Hepatocyte (in vitro differentiated cells): Measurements from ENCODE around the gene HNRNPA3. TPM values are rescaled to one million over a fixed set of nuclear protein-coding genes. Genes with fewer than 3 reads are reported as not detected.

Experiments used
- DNase-seq: peaks from one replicate; pipeline ENCODE4 v3.0.0-alpha.2; 2016; ENCODE audit warnings: low spot score
- H2AFZ ChIP-seq: fragments of 200-600 bp; sonication (generic); 2 replicates; pipeline ENCODE4 v1.6.0; 2016; ENCODE audit warnings: antibody characterized with exemption, mild to moderate bottlenecking
- H3K27ac ChIP-seq: fragments of 200-600 bp; sonication (generic); 2 replicates; pipeline ENCODE4 v1.5.1; 2016; ENCODE audit warnings: mild to moderate bottlenecking
- H3K27me3 ChIP-seq: fragments of 200-600 bp; sonication (generic); 2 replicates; pipeline ENCODE4 v1.6.1; 2016
- H3K36me3 ChIP-seq: fragments of 200-600 bp; sonication (generic); replicated peaks from 2 replicates; pipeline ENCODE4 v1.5.1; 2016; ENCODE audit warnings: low read depth; ENCODE audit not compliant: insufficient read depth
- H3K4me1 ChIP-seq: fragments of 200-600 bp; sonication (generic); 2 replicates; pipeline ENCODE4 v1.5.1; 2016; ENCODE audit warnings: mild to moderate bottlenecking, moderate library complexity; ENCODE audit not compliant: insufficient read depth
- H3K4me2 ChIP-seq: fragments of 200-600 bp; sonication (generic); 2 replicates; pipeline ENCODE4 v1.6.0; 2016
- H3K4me3 ChIP-seq: fragments of 200-600 bp; sonication (generic); 2 replicates; pipeline ENCODE4 v1.5.1; 2016; ENCODE audit warnings: mild to moderate bottlenecking
- H3K79me2 ChIP-seq: fragments of 200-600 bp; sonication (generic); 2 replicates; pipeline ENCODE4 v1.6.0; 2017; ENCODE audit warnings: mild to moderate bottlenecking
- H3K9me2 ChIP-seq: fragments of 200-600 bp; sonication (generic); replicated peaks from 2 replicates; pipeline ENCODE4 v1.6.0; 2017; ENCODE audit warnings: mild to moderate bottlenecking; ENCODE audit not compliant: insufficient read depth
- H3K9me3 ChIP-seq: fragments of 200-600 bp; sonication (generic); 2 replicates; pipeline ENCODE4 v1.5.1; 2016; ENCODE audit warnings: low read depth, mild to moderate bottlenecking
- H4K20me1 ChIP-seq: fragments of 200-600 bp; sonication (generic); 2 replicates; pipeline ENCODE4 v1.6.0; 2016; ENCODE audit warnings: mild to moderate bottlenecking; ENCODE audit not compliant: insufficient read depth, poor library complexity, severe bottlenecking
- CTCF ChIP-seq: fragments of 200-600 bp; sonication (generic); IDR thresholded peaks from 2 replicates; pipeline ENCODE4 v1.5.1; 2016; ENCODE audit warnings: antibody characterized with exemption, mild to moderate bottlenecking; ENCODE audit not compliant: poor library complexity
- EZH2 ChIP-seq: fragments of 200-600 bp; sonication (generic); IDR thresholded peaks from 2 replicates; pipeline ENCODE4 v1.6.1; 2016; ENCODE audit warnings: antibody characterized with exemption, mild to moderate bottlenecking, borderline replicate concordance
- EZH2phosphoT487 ChIP-seq: fragments of 200-600 bp; sonication (generic); IDR thresholded peaks from one replicate; pipeline ENCODE4 v1.6.1; 2018; ENCODE audit warnings: antibody characterized with exemption, mild to moderate bottlenecking, low read depth, moderate library complexity; ENCODE audit not compliant: unreplicated experiment, severe bottlenecking
- WGBS: methylation state at CpG from one replicate; pipeline ENCODE4 v1.1.6; 2016; ENCODE audit warnings: low lambda C conversion rate; ENCODE audit errors: missing lambda C conversion rate; 5-methylcytosine and 5-hydroxymethylcytosine counted together
- polyA plus RNA-seq: library from polyadenylated mRNA; unstranded; fragments of >200 nt; fragmentation: Nextera tagmentation; extraction: Ambion mirVana; gene quantifications from 2 replicates; pipeline ENCODE4 v1.2.1, GENCODE V29; 2016
- total RNA-seq: library from RNA; depleted of rRNA; stranded (reverse); fragments of >200 nt; gene quantifications from 2 replicates; pipeline ENCODE4 v1.2.3, GENCODE V29; 2014

Gene HNRNPA3
- total and polyA plus RNA-seq, 2 experiments from 2014 or later, result 56.1 to 59.5 TPM

GRCh38 chr2:177204417-177204816 is 8.2 kb upstream of the HNRNPA3 start:
- Histone ChIP-seq H3K4me2 (no peak overlapping the region), H3K36me3 (no peaks in the 10 kb centered on the region)
- 60% methylated on average over 3 of the region's 3 CpGs for WGBS

GRCh38 chr2:177207101-177207500 is 5.5 kb upstream of the HNRNPA3 start:
- TF ChIP-seq CTCF (no peak), EZH2phosphoT487 (no peak), EZH2 (no peak)
- Histone ChIP-seq H3K27me3 (no peaks in the 10 kb centered on the region), H3K36me3 (no peaks in the 10 kb centered on the region), H4K20me1 (no peaks in the 10 kb centered on the region), H2AFZ (no peak overlapping the region), H3K9me3 (no peaks in the 10 kb centered on the region), H3K27ac (no peak overlapping the region), H3K9me2 (no peaks in the 10 kb centered on the region), H3K79me2 (peaks cover 19% of the 10 kb centered on the region), H3K4me1 (peaks cover 12% of the 10 kb centered on the region), H3K4me2 (no peak overlapping the region), H3K4me3 (no peak overlapping the region)
- no peak for DNase-seq
- WGBS, result 92% methylated on average over 2 of the region's 2 CpGs

More at GRCh38 chr2:177204417-177204816, 8.2 kb upstream of the HNRNPA3 start:
- Histone ChIP-seq H3K9me3 (no peaks in the 10 kb centered on the region), H3K9me2 (no peaks in the 10 kb centered on the region), H3K4me1 (no peaks in the 10 kb centered on the region), H3K79me2 (peaks cover 3% of the 10 kb centered on the region), H3K4me3 (no peak overlapping the region), H3K27me3 (no peaks in the 10 kb centered on the region), H3K27ac (no peak overlapping the region), H2AFZ (no peak overlapping the region), H4K20me1 (no peaks in the 10 kb centered on the region)
- TF ChIP-seq CTCF (no peak), EZH2phosphoT487 (no peak), EZH2 (no peak)
- no peak for DNase-seq

- TF ChIP-seq CTCF (no peak), EZH2 (no peak), EZH2phosphoT487 (no peak)
- Histone ChIP-seq H3K9me2 (no peaks in the 10 kb centered on the region), H3K9me3 (no peaks in the 10 kb centered on the region), H3K4me2 (peak overlapping the region; percentile 72), H2AFZ (peak overlapping the region; percentile 2), H3K36me3 (no peaks in the 10 kb centered on the region), H3K4me3 (peak overlapping the region; percentile 25), H3K27ac (peak overlapping the region; percentile 98), H3K4me1 (peaks cover 21% of the 10 kb centered on the region), H3K79me2 (peaks cover 49% of the 10 kb centered on the region), H3K27me3 (no peaks in the 10 kb centered on the region), H4K20me1 (peaks cover 29% of the 10 kb centered on the region)
- 71% methylated on average over 7 of the region's 7 CpGs for WGBS
- DNase-seq, result no peak
Measured at GRCh38 chr2:177211169-177211568, 1.4 kb upstream of the HNRNPA3 start.
